ENCODE results near the gene ANP32A.

GRCh38 chr15:68796576-68796975 lies 24.1 kb downstream of the ANP32A start:
- TF ChIP-seq GATA2 (IDR thresholded peaks at IDR 0.05; ENCODE audit: low read depth, low read length) (no peak), GATA3 (IDR thresholded peaks at IDR 0.05; ENCODE audit: low read depth, low read length) (no peak)

All from SH-SY5Y (cell line).